Hair follicular keratinocyte (primary cell): ENCODE measurements around the gene USP17L24. TPM values are rescaled to one million over a fixed set of nuclear protein-coding genes. Genes with fewer than 3 reads are reported as not detected.

Source experiments
- total RNA-seq: library from RNA; depleted of rRNA; stranded (reverse); fragments of >200 nt; gene quantifications from 2 replicates; pipeline ENCODE4 v1.2.3, GENCODE V29; 2015

The USP17L24 gene, protein sequence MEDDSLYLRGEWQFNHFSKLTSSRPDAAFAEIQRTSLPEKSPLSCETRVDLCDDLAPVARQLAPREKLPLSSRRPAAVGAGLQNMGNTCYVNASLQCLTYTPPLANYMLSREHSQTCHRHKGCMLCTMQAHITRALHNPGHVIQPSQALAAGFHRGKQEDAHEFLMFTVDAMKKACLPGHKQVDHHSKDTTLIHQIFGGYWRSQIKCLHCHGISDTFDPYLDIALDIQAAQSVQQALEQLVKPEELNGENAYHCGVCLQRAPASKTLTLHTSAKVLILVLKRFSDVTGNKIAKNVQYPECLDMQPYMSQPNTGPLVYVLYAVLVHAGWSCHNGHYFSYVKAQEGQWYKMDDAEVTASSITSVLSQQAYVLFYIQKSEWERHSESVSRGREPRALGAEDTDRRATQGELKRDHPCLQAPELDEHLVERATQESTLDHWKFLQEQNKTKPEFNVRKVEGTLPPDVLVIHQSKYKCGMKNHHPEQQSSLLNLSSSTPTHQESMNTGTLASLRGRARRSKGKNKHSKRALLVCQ
- not detected in 2 replicates for total RNA-seq

DNA sequence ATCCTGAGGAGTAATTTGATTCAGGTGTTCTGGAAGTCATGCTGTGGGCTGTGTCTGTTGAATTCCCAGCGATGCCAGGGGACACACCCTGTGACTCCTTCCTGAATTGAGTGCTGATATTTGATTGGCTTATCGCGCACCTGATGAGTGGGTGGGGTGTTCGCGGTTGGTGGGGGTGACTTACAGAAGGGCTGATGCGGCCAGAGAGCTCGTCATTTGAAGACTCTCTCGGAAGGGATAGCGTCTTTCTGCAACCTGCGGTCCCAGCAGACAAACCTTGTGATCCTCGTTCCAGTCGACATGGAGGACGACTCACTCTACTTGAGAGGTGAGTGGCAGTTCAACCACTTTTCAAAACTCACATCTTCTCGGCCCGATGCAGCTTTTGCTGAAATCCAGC is at the start of gene USP17L24:
Gene USP17L24 (plus strand): TSS at position 301 of the 400 bp plus-strand sequence. CDS start 0 bp downstream, at position 301.

DNA sequence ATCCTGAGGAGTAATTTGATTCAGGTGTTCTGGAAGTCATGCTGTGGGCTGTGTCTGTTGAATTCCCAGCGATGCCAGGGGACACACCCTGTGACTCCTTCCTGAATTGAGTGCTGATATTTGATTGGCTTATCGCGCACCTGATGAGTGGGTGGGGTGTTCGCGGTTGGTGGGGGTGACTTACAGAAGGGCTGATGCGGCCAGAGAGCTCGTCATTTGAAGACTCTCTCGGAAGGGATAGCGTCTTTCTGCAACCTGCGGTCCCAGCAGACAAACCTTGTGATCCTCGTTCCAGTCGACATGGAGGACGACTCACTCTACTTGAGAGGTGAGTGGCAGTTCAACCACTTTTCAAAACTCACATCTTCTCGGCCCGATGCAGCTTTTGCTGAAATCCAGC is 4.6 kb downstream of the USP17L24 start, which contains the start of gene USP17L25:
Gene USP17L25 (plus strand): TSS at position 301 of the 400 bp plus-strand sequence. CDS start 0 bp downstream, at position 301.

DNA sequence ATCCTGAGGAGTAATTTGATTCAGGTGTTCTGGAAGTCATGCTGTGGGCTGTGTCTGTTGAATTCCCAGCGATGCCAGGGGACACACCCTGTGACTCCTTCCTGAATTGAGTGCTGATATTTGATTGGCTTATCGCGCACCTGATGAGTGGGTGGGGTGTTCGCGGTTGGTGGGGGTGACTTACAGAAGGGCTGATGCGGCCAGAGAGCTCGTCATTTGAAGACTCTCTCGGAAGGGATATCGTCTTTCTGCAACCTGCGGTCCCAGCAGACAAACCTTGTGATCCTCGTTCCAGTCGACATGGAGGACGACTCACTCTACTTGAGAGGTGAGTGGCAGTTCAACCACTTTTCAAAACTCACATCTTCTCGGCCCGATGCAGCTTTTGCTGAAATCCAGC is 9.4 kb downstream of the USP17L24 start, which contains the start of gene USP17L26:
Gene USP17L26 (plus strand): TSS at position 301 of the 400 bp plus-strand sequence. CDS start 0 bp downstream, at position 301.

DNA sequence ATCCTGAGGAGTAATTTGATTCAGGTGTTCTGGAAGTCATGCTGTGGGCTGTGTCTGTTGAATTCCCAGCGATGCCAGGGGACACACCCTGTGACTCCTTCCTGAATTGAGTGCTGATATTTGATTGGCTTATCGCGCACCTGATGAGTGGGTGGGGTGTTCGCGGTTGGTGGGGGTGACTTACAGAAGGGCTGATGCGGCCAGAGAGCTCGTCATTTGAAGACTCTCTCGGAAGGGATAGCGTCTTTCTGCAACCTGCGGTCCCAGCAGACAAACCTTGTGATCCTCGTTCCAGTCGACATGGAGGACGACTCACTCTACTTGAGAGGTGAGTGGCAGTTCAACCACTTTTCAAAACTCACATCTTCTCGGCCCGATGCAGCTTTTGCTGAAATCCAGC is 14.1 kb downstream of the USP17L24 start, which contains the start of gene USP17L5:
Gene USP17L5 (plus strand): TSS at position 301 of the 400 bp plus-strand sequence. CDS start 0 bp downstream, at position 301.

DNA sequence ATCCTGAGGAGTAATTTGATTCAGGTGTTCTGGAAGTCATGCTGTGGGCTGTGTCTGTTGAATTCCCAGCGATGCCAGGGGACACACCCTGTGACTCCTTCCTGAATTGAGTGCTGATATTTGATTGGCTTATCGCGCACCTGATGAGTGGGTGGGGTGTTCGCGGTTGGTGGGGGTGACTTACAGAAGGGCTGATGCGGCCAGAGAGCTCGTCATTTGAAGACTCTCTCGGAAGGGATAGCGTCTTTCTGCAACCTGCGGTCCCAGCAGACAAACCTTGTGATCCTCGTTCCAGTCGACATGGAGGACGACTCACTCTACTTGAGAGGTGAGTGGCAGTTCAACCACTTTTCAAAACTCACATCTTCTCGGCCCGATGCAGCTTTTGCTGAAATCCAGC is 18.9 kb downstream of the USP17L24 start, which contains the start of gene USP17L27:
Gene USP17L27 (plus strand): TSS at position 301 of the 400 bp plus-strand sequence. CDS start 0 bp downstream, at position 301.

DNA sequence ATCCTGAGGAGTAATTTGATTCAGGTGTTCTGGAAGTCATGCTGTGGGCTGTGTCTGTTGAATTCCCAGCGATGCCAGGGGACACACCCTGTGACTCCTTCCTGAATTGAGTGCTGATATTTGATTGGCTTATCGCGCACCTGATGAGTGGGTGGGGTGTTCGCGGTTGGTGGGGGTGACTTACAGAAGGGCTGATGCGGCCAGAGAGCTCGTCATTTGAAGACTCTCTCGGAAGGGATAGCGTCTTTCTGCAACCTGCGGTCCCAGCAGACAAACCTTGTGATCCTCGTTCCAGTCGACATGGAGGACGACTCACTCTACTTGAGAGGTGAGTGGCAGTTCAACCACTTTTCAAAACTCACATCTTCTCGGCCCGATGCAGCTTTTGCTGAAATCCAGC is 23.6 kb downstream of the USP17L24 start, which contains the start of gene USP17L28:
Gene USP17L28 (plus strand): TSS at position 301 of the 400 bp plus-strand sequence. CDS start 0 bp downstream, at position 301.

DNA sequence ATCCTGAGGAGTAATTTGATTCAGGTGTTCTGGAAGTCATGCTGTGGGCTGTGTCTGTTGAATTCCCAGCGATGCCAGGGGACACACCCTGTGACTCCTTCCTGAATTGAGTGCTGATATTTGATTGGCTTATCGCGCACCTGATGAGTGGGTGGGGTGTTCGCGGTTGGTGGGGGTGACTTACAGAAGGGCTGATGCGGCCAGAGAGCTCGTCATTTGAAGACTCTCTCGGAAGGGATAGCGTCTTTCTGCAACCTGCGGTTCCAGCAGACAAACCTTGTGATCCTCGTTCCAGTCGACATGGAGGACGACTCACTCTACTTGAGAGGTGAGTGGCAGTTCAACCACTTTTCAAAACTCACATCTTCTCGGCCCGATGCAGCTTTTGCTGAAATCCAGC is 28.4 kb downstream of the USP17L24 start, which contains the start of gene USP17L29:
Gene USP17L29 (plus strand): TSS at position 301 of the 400 bp plus-strand sequence. CDS start 0 bp downstream, at position 301.

DNA sequence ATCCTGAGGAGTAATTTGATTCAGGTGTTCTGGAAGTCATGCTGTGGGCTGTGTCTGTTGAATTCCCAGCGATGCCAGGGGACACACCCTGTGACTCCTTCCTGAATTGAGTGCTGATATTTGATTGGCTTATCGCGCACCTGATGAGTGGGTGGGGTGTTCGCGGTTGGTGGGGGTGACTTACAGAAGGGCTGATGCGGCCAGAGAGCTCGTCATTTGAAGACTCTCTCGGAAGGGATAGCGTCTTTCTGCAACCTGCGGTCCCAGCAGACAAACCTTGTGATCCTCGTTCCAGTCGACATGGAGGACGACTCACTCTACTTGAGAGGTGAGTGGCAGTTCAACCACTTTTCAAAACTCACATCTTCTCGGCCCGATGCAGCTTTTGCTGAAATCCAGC is 37.9 kb downstream of the USP17L24 start, which contains the start of gene USP17L30:
Gene USP17L30 (plus strand): TSS at position 301 of the 400 bp plus-strand sequence. CDS start 0 bp downstream, at position 301.

Other genes starting within 250 kb of the USP17L24 start
- not detected in 2 replicates for gene FAM90A26, start 154.8 kb upstream of the USP17L24 start, total RNA-seq
- not detected in 2 replicates for gene USP17L10, start 114.5 kb upstream of the USP17L24 start, total RNA-seq
- not detected in 2 replicates for gene USP17L11, start 109.8 kb upstream of the USP17L24 start, total RNA-seq
- gene USP17L12, start 105.0 kb upstream of the USP17L24 start, total RNA-seq: not detected in 2 replicates
- gene USP17L13, start 100.3 kb upstream of the USP17L24 start, total RNA-seq: not detected in 2 replicates
- not detected in 2 replicates for gene USP17L15, start 90.8 kb upstream of the USP17L24 start, total RNA-seq
- gene USP17L17, start 81.3 kb upstream of the USP17L24 start, total RNA-seq: not detected in 2 replicates
- not detected in 2 replicates for gene USP17L18, start 76.5 kb upstream of the USP17L24 start, total RNA-seq
- gene USP17L19, start 71.8 kb upstream of the USP17L24 start, total RNA-seq: not detected in 2 replicates
- gene USP17L20, start 67.0 kb upstream of the USP17L24 start, total RNA-seq: not detected in 2 replicates
- not detected in 2 replicates for gene USP17L21, start 62.3 kb upstream of the USP17L24 start, total RNA-seq
- gene USP17L22, start 57.5 kb upstream of the USP17L24 start, total RNA-seq: not detected in 2 replicates
- gene USP17L25, start 4.7 kb downstream of the USP17L24 start, total RNA-seq: not detected in 2 replicates
- gene USP17L26, start 9.5 kb downstream of the USP17L24 start, total RNA-seq: not detected in 2 replicates
- gene USP17L5, start 14.2 kb downstream of the USP17L24 start, total RNA-seq: not detected in 2 replicates
- not detected in 2 replicates for gene USP17L27, start 19.0 kb downstream of the USP17L24 start, total RNA-seq
- not detected in 2 replicates for gene USP17L28, start 23.7 kb downstream of the USP17L24 start, total RNA-seq
- not detected in 2 replicates for gene USP17L29, start 28.5 kb downstream of the USP17L24 start, total RNA-seq
- gene USP17L30, start 38.0 kb downstream of the USP17L24 start, total RNA-seq: not detected in 2 replicates
- not detected in 2 replicates for gene DEFB131A, start 119.2 kb downstream of the USP17L24 start, total RNA-seq